ENCODE results near the gene TMTC1. TPM values are rescaled to one million over a fixed set of nuclear protein-coding genes. Genes with fewer than 3 reads are reported as not detected.

Gene TMTC1
- total RNA-seq, 1 experiment from 2014 or later, result 4.8 TPM

DNA sequence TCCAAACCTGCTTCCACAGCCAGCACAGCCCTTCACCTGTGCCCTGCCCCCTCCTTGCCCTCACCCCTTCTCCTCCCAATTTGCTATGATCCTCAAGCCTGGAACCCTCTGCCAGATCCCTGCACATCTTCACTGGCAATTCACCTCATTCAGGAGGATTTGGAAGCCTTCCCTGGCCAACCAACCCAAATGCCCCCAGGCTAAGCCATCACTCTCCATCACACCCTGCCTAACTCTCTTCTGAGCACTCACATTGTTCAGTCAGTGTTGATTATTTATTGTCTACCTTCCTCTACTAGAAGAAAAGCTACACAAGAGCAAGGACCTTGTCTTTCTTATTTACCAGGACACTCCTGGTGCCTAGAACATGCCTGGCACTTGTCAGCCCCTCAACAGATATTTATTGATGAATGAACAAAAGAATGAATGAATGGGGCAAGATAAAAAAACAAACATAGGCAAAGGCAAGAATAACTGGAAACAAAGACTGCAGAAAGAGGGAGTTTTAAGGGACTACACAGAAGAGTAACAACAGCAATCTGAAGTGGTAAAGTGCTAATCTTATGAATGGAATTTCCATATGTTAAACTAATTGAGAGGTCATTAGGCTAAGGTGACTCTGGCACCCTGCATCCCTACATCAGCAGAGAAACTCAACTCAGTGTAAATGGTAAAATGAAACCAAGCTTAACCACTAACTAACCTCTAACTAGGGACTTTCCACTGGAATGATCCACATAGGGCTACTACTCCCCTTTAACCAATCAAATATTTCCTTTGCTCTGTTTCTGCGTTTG, 33.4 kb downstream of the TMTC1 start:
- H3K4me3 ChIP-seq, result no peak overlapping the region
- no peak for DNase-seq
- H3F3A ChIP-seq (ENCODE audit: insufficient read depth, low read depth), result no peaks in the 10 kb centered on the region
- H3K79me2 ChIP-seq (ENCODE audit: low read depth), result no peaks in the 10 kb centered on the region
- no peaks in the 10 kb centered on the region for H4K20me1 ChIP-seq (ENCODE audit: insufficient read depth)
- ChIA-PET POLR2A (ENCODE audit: unreplicated experiment) (no interaction called here), CTCF (no interaction called here)
- H3K27ac ChIP-seq, result no peak overlapping the region
- intact Hi-C loops (cut with micrococcal nuclease; ENCODE audit: unreplicated experiment), result no loop called here
- H3K9me2 ChIP-seq (ENCODE audit: insufficient read depth), result no peaks in the 10 kb centered on the region
- no peaks in the 10 kb centered on the region for H3K4me1 ChIP-seq (replicated peaks; ENCODE audit: insufficient read depth)
- no TSS peak for BruUV-seq (replicated peaks)
- H3K36me3 ChIP-seq (ENCODE audit: low read depth), result no peaks in the 10 kb centered on the region
- H3K9me3 ChIP-seq (ENCODE audit: insufficient read depth, low read depth), result no peaks in the 10 kb centered on the region
- H2AFZ ChIP-seq, result no peak overlapping the region
- no peaks in the 10 kb centered on the region for H3K27me3 ChIP-seq (ENCODE audit: insufficient read depth, low read depth)
- TF ChIP-seq, protein P1, sequence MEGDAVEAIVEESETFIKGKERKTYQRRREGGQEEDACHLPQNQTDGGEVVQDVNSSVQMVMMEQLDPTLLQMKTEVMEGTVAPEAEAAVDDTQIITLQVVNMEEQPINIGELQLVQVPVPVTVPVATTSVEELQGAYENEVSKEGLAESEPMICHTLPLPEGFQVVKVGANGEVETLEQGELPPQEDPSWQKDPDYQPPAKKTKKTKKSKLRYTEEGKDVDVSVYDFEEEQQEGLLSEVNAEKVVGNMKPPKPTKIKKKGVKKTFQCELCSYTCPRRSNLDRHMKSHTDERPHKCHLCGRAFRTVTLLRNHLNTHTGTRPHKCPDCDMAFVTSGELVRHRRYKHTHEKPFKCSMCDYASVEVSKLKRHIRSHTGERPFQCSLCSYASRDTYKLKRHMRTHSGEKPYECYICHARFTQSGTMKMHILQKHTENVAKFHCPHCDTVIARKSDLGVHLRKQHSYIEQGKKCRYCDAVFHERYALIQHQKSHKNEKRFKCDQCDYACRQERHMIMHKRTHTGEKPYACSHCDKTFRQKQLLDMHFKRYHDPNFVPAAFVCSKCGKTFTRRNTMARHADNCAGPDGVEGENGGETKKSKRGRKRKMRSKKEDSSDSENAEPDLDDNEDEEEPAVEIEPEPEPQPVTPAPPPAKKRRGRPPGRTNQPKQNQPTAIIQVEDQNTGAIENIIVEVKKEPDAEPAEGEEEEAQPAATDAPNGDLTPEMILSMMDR (conservative IDR thresholded peaks at IDR 0.05), result no peak
- TF ChIP-seq EZH2 (IDR thresholded peaks at IDR 0.05; ENCODE audit: low read depth), result no peak
- no peak overlapping the region for H3K4me2 ChIP-seq

DNA sequence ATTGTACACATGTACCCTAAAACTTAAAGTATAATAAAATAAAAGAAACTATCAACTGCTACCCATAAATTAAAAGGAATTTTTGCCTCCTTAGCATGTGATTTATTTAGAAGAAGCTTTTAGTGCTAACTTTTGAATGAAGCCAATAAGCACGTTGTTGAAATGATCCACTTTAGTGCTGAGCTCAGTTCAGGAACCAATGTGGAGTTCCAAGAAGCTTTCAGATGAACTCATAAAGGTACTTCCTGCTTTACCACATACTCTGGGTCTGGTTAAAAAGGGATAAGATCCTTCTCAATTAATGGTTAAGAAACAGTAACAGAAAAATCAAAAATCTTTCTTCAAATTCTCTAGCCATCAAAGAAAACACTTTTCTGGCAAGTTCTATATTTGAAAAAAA, 39.4 kb downstream of the TMTC1 start:
- BruUV-seq (replicated peaks), result no TSS peak
- Histone ChIP-seq H3K4me1 (replicated peaks; ENCODE audit: insufficient read depth) (no peaks in the 10 kb centered on the region), H2AFZ (no peak overlapping the region), H3K27me3 (ENCODE audit: insufficient read depth, low read depth) (no peaks in the 10 kb centered on the region), H3K27ac (no peak overlapping the region), H3K4me2 (no peak overlapping the region), H3K4me3 (no peak overlapping the region), H4K20me1 (ENCODE audit: insufficient read depth) (no peaks in the 10 kb centered on the region), H3F3A (ENCODE audit: insufficient read depth, low read depth) (no peaks in the 10 kb centered on the region), H3K9me3 (ENCODE audit: insufficient read depth, low read depth) (no peaks in the 10 kb centered on the region), H3K79me2 (ENCODE audit: low read depth) (no peaks in the 10 kb centered on the region), H3K9me2 (ENCODE audit: insufficient read depth) (no peaks in the 10 kb centered on the region), H3K36me3 (ENCODE audit: low read depth) (no peaks in the 10 kb centered on the region)
- TF ChIP-seq EZH2 (IDR thresholded peaks at IDR 0.05; ENCODE audit: low read depth), result no peak
- TF ChIP-seq, protein P1 (conservative IDR thresholded peaks at IDR 0.05), result no peak
- DNase-seq, result no peak
- ChIA-PET POLR2A (ENCODE audit: unreplicated experiment) (no interaction called here), CTCF (no interaction called here)
- intact Hi-C loops (cut with micrococcal nuclease; ENCODE audit: unreplicated experiment), result no loop called here

DNA sequence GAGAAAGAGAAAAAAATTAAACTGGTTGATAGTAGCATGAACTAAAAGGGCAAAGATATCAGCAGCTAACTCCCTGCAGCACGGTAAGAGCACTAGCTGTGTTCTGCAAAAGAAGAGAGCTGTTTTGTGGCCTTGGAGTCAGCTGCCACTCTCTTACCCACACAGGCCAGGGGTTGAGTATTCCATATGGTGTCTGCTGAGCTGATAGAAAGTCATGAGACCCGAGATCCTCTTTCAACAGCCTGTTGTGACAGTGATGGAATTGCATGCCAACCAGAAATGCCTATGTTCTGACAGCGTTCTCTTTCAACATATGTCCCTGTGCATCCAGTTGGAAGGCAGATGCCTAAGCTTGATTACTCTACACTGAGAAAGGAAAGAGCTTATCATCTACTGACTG, 39.9 kb downstream of the TMTC1 start:
- Histone ChIP-seq H2AFZ (no peak overlapping the region), H3K27me3 (ENCODE audit: insufficient read depth, low read depth) (no peaks in the 10 kb centered on the region)
- no peak for TF ChIP-seq EZH2 (IDR thresholded peaks at IDR 0.05; ENCODE audit: low read depth)
- TF ChIP-seq, protein P1 (conservative IDR thresholded peaks at IDR 0.05), result no peak

More for the DNA sequence above, 39.9 kb downstream of the TMTC1 start:
- no peaks in the 10 kb centered on the region for H3K9me2 ChIP-seq (ENCODE audit: insufficient read depth)
- no peaks in the 10 kb centered on the region for H3K9me3 ChIP-seq (ENCODE audit: insufficient read depth, low read depth)
- BruUV-seq (replicated peaks), result no TSS peak
- H3K4me3 ChIP-seq, result no peak overlapping the region
- H3K36me3 ChIP-seq (ENCODE audit: low read depth), result no peaks in the 10 kb centered on the region
- intact Hi-C loops (cut with micrococcal nuclease; ENCODE audit: unreplicated experiment), result no loop called here
- H3K4me2 ChIP-seq, result no peak overlapping the region
- H3K27ac ChIP-seq, result no peak overlapping the region
- no peaks in the 10 kb centered on the region for H3F3A ChIP-seq (ENCODE audit: insufficient read depth, low read depth)
- CTCF ChIA-PET, result no interaction called here
- no peaks in the 10 kb centered on the region for H4K20me1 ChIP-seq (ENCODE audit: insufficient read depth)
- no peaks in the 10 kb centered on the region for H3K4me1 ChIP-seq (replicated peaks; ENCODE audit: insufficient read depth)
- H3K79me2 ChIP-seq (ENCODE audit: low read depth), result no peaks in the 10 kb centered on the region
- no peak for DNase-seq
- POLR2A ChIA-PET (ENCODE audit: unreplicated experiment), result no interaction called here
